Calu3 (cell line): ENCODE measurements around the gene PKM. TPM values are rescaled to one million over a fixed set of nuclear protein-coding genes. Genes with fewer than 3 reads are reported as not detected.

ENCODE experiments used
- BruUV-seq: library from RNA; stranded (reverse); fragments of 400-500 nt; replicated peaks from 2 replicates; lab custom pipeline; 2021; lab: Mats Ljungman, UMichigan
- CTCF ChIA-PET: fragments of 300-600 bp; sonication (Branson Sonifier 250); formaldehyde crosslinking; loops from one replicate; lab custom pipeline; 2022; ENCODE audit warnings: antibody characterized with exemption; lab: Charles Lee
- DNase-seq: peaks from one replicate; pipeline ENCODE4 v3.0.0; 2022
- H3K27ac Mint-ChIP-seq: one replicate; pipeline ENCODE4 v1.8.0; 2022; ENCODE audit warnings: mixed read lengths; ENCODE audit not compliant: unreplicated experiment
- H3K27me3 Mint-ChIP-seq: one replicate; pipeline ENCODE4 v1.8.0; 2022; ENCODE audit warnings: mixed read lengths; ENCODE audit not compliant: unreplicated experiment
- H3K36me3 Mint-ChIP-seq: one replicate; pipeline ENCODE4 v1.8.0; 2022; ENCODE audit warnings: mild to moderate bottlenecking, moderate library complexity, mixed read lengths; ENCODE audit not compliant: insufficient read depth, unreplicated experiment
- H3K4me1 Mint-ChIP-seq: one replicate; pipeline ENCODE4 v1.8.0; 2022; ENCODE audit warnings: mild to moderate bottlenecking, low read depth, mixed read lengths; ENCODE audit not compliant: unreplicated experiment
- H3K4me3 Mint-ChIP-seq: one replicate; pipeline ENCODE4 v1.8.0; 2022; ENCODE audit warnings: mild to moderate bottlenecking, low read depth, moderate library complexity, mixed read lengths; ENCODE audit not compliant: unreplicated experiment
- H3K9me3 Mint-ChIP-seq: one replicate; pipeline ENCODE4 v1.8.0; 2022; ENCODE audit warnings: low read depth, mixed read lengths; ENCODE audit not compliant: unreplicated experiment
- CTCF ChIP-seq: fragments of 200-600 bp; IDR thresholded peaks from one replicate; pipeline ENCODE4 v1.8.0; 2022; ENCODE audit warnings: antibody characterized with exemption; ENCODE audit not compliant: unreplicated experiment
- intact Hi-C: fragments of 100-400 bp; cut with micrococcal nuclease; formaldehyde crosslinking; loops from one replicate; pipeline ENCODE4 v1.10.0; 2022; ENCODE audit not compliant: unreplicated experiment
- total RNA-seq: library from RNA; stranded (reverse); gene quantifications from 2 replicates; pipeline ENCODE4 v1.2.3, GENCODE V29; 2022

PKM gene
- total RNA-seq, 1 experiment from 2014 or later, result 1,922 TPM

GRCh38 chr15:72180761-72181324, 50.1 kb downstream of the PKM start:
- Mint-ChIP-seq H3K36me3 (no peaks in the 10 kb centered on the region), H3K27ac (no peak overlapping the region), H3K9me3 (no peaks in the 10 kb centered on the region), H3K4me1 (no peaks in the 10 kb centered on the region), H3K27me3 (peaks cover 6% of the 10 kb centered on the region), H3K4me3 (no peak overlapping the region)
- BruUV-seq, result no TSS peak
- intact Hi-C loops, result no loop called here
- CTCF ChIA-PET, result no interaction called here
- no peak for DNase-seq
- no peak for TF ChIP-seq CTCF

- no peak for DNase-seq
- intact Hi-C loops, result no loop called here
- TF ChIP-seq CTCF, result no peak
- Mint-ChIP-seq H3K36me3 (no peaks in the 10 kb centered on the region), H3K9me3 (no peaks in the 10 kb centered on the region), H3K4me3 (no peak overlapping the region), H3K27me3 (peaks cover 14% of the 10 kb centered on the region), H3K4me1 (peaks cover 4% of the 10 kb centered on the region), H3K27ac (no peak overlapping the region)
- CTCF ChIA-PET, result no interaction called here
- no TSS peak for BruUV-seq
These were observed 50.9 kb downstream of the PKM start for GRCh38 chr15:72179950-72180581.

GRCh38 chr15:72178976-72179585, 51.9 kb downstream of the PKM start:
- H3K4me3 Mint-ChIP-seq, result no peak overlapping the region
- no TSS peak for BruUV-seq
- CTCF ChIA-PET, result no interaction called here

DNA sequence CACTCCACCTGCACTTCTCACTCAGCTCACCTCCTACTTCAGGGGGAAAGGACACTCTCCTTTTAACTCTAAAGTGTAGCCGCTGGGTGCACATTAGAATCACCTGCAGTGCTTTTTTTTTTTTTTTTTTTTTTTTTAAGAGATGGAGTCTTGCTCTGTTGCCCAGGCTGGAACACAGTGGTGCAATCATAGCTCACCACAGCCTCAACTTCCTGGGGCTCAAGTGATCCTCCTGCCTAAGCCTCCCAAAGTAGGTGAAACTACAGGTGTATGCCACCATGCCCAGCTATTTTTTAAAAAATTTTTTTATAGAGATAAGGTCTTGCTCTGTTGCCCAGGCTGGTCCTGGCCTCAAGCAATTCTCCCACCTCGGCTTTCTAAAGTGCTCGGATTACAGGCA, 54.2 kb downstream of the PKM start:
- Mint-ChIP-seq H3K27me3 (peaks cover 26% of the 10 kb centered on the region), H3K36me3 (no peaks in the 10 kb centered on the region)
- CTCF ChIA-PET, result interaction anchor here (0.6 to 1.6 kb wide), 3 partner anchors 10 to 712 kb away, joined by 3 to 5 read pairs (median 5); no protein-coding TSS in a partner anchor

More at GRCh38 chr15:72178976-72179585, 51.9 kb downstream of the PKM start:
- no peak for DNase-seq
- no peak overlapping the region for H3K27ac Mint-ChIP-seq
- peaks cover 23% of the 10 kb centered on the region for H3K27me3 Mint-ChIP-seq
- H3K4me1 Mint-ChIP-seq, result peaks cover 7% of the 10 kb centered on the region
- no peaks in the 10 kb centered on the region for H3K36me3 Mint-ChIP-seq
- intact Hi-C loops, result no loop called here
- H3K9me3 Mint-ChIP-seq, result no peaks in the 10 kb centered on the region
- TF ChIP-seq CTCF, result no peak

More for the DNA sequence above, 54.2 kb downstream of the PKM start:
- no peak overlapping the region for H3K27ac Mint-ChIP-seq
- intact Hi-C loops, result no loop called here
- DNase-seq, result no peak
- no peaks in the 10 kb centered on the region for H3K9me3 Mint-ChIP-seq
- H3K4me1 Mint-ChIP-seq, result peaks cover 7% of the 10 kb centered on the region
- BruUV-seq, result no TSS peak
- no peak overlapping the region for H3K4me3 Mint-ChIP-seq
- no peak for TF ChIP-seq CTCF
